Neural progenitor cell (in vitro differentiated cells): Measurements from ENCODE around the gene KRTAP13-3. TPM values are rescaled to one million over a fixed set of nuclear protein-coding genes. Genes with fewer than 3 reads are reported as not detected.
A peak's percentile ranks its signal among the peaks of the same experiment; 100 is the strongest.

Source experiments
- DNase-seq: peaks from one replicate; pipeline ENCODE4 v3.0.0-alpha.2; 2016; ENCODE audit warnings: low spot score
- H2AFZ ChIP-seq: fragments of 200-600 bp; sonication (generic); replicated peaks from 2 replicates; pipeline ENCODE4 v1.6.1; 2016; ENCODE audit warnings: antibody characterized with exemption
- H3F3A ChIP-seq: fragments of 200-600 bp; sonication (generic); 2 replicates; pipeline ENCODE4 v1.6.1; 2016; ENCODE audit warnings: antibody characterized with exemption, low read depth
- H3K27ac ChIP-seq: fragments of 200-600 bp; sonication (generic); 2 replicates; pipeline ENCODE4 v1.5.1; 2016; ENCODE audit warnings: mild to moderate bottlenecking
- H3K27me3 ChIP-seq: fragments of 200-600 bp; sonication (generic); 2 replicates; pipeline ENCODE4 v1.6.1; 2016; ENCODE audit warnings: mild to moderate bottlenecking, moderate library complexity
- H3K36me3 ChIP-seq: fragments of 200-600 bp; sonication (generic); 2 replicates; pipeline ENCODE4 v1.5.1; 2016
- H3K4me1 ChIP-seq: fragments of 200-600 bp; sonication (generic); 2 replicates; pipeline ENCODE4 v1.6.1; 2016; ENCODE audit warnings: mixed run types
- H3K4me2 ChIP-seq: fragments of 200-600 bp; sonication (generic); 2 replicates; pipeline ENCODE4 v1.6.1; 2016
- H3K4me3 ChIP-seq: fragments of 200-600 bp; sonication (generic); 2 replicates; pipeline ENCODE4 v1.5.1; 2016
- H3K79me2 ChIP-seq: fragments of 200-600 bp; sonication (generic); 2 replicates; pipeline ENCODE4 v1.6.1; 2016; ENCODE audit warnings: low read depth
- H3K9ac ChIP-seq: fragments of 200-600 bp; sonication (generic); 2 replicates; pipeline ENCODE4 v1.6.1; 2016
- H3K9me3 ChIP-seq: fragments of 200-600 bp; sonication (generic); 2 replicates; pipeline ENCODE4 v1.5.1; 2016; ENCODE audit warnings: low read depth
- H4K20me1 ChIP-seq: fragments of 200-600 bp; sonication (generic); 2 replicates; pipeline ENCODE4 v1.6.1; 2016; ENCODE audit warnings: low read depth
- H3K27ac Mint-ChIP-seq: 3 replicates; pipeline ENCODE4 v1.8.0; 2021; ENCODE audit warnings: mixed read lengths
- H3K27me3 Mint-ChIP-seq: 2 replicates; pipeline ENCODE4 v1.8.0; 2022; ENCODE audit warnings: low read depth, mild to moderate bottlenecking, inconsistent platforms, moderate library complexity, mixed read lengths; ENCODE audit not compliant: insufficient read depth
- H3K36me3 Mint-ChIP-seq: 3 replicates; pipeline ENCODE4 v1.8.0; 2021; ENCODE audit warnings: mixed read lengths
- H3K4me1 Mint-ChIP-seq: 3 replicates; pipeline ENCODE4 v1.8.0; 2021; ENCODE audit warnings: mixed read lengths
- H3K4me3 Mint-ChIP-seq: 3 replicates; pipeline ENCODE4 v1.8.0; 2021; ENCODE audit warnings: mild to moderate bottlenecking, moderate library complexity, mixed read lengths
- H3K9me3 Mint-ChIP-seq: 3 replicates; pipeline ENCODE4 v1.8.0; 2020; ENCODE audit warnings: mixed read lengths
- EZH2 ChIP-seq: fragments of 200-600 bp; sonication (generic); IDR thresholded peaks from 2 replicates; pipeline ENCODE4 v1.6.1; 2017; ENCODE audit warnings: antibody characterized with exemption, mild to moderate bottlenecking, moderate library complexity
- EZH2phosphoT487 ChIP-seq: fragments of 200-600 bp; sonication (generic); IDR thresholded peaks from 2 replicates; pipeline ENCODE4 v1.6.1; 2017; ENCODE audit warnings: antibody characterized with exemption
- total RNA-seq: library from RNA; depleted of rRNA; stranded (reverse); fragments of >200 nt; gene quantifications from 2 replicates; pipeline ENCODE4 v1.2.3, GENCODE V29; 2015; ENCODE audit warnings: low replicate concordance
- TF ChIP-seq, protein P1 (sequence below): fragments of 200-600 bp; sonication (generic); IDR thresholded peaks from 2 replicates; pipeline ENCODE4 v1.5.1; 2017; ENCODE audit warnings: antibody characterized with exemption, mild to moderate bottlenecking

Gene KRTAP13-3
- total RNA-seq, 1 donor from 2014 or later: not detected

GRCh38 chr21:30415993-30416392 lies 9.7 kb downstream of the KRTAP13-3 start:
- TF ChIP-seq EZH2phosphoT487 (no peak), EZH2 (no peak)
- TF ChIP-seq, protein P1, sequence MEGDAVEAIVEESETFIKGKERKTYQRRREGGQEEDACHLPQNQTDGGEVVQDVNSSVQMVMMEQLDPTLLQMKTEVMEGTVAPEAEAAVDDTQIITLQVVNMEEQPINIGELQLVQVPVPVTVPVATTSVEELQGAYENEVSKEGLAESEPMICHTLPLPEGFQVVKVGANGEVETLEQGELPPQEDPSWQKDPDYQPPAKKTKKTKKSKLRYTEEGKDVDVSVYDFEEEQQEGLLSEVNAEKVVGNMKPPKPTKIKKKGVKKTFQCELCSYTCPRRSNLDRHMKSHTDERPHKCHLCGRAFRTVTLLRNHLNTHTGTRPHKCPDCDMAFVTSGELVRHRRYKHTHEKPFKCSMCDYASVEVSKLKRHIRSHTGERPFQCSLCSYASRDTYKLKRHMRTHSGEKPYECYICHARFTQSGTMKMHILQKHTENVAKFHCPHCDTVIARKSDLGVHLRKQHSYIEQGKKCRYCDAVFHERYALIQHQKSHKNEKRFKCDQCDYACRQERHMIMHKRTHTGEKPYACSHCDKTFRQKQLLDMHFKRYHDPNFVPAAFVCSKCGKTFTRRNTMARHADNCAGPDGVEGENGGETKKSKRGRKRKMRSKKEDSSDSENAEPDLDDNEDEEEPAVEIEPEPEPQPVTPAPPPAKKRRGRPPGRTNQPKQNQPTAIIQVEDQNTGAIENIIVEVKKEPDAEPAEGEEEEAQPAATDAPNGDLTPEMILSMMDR: no peak
- no peak overlapping the region for H3K4me2 ChIP-seq
- H3K36me3 ChIP-seq: no peaks in the 10 kb centered on the region
- no peaks in the 10 kb centered on the region for H3F3A ChIP-seq
- Mint-ChIP-seq H3K9me3 (peaks cover 11% of the 10 kb centered on the region), H3K27ac (no peak overlapping the region), H3K4me1 (no peaks in the 10 kb centered on the region), H3K36me3 (no peaks in the 10 kb centered on the region), H3K27me3 (peaks cover 2% of the 10 kb centered on the region), H3K4me3 (no peak overlapping the region)
- H2AFZ ChIP-seq: no peak overlapping the region
- no peak overlapping the region for H3K9ac ChIP-seq
- no peaks in the 10 kb centered on the region for H4K20me1 ChIP-seq
- H3K79me2 ChIP-seq: no peaks in the 10 kb centered on the region
- no peaks in the 10 kb centered on the region for H3K27me3 ChIP-seq
- H3K4me1 ChIP-seq: no peaks in the 10 kb centered on the region
- no peak for DNase-seq
- H3K4me3 ChIP-seq: no peak overlapping the region
- no peak overlapping the region for H3K27ac ChIP-seq
- no peaks in the 10 kb centered on the region for H3K9me3 ChIP-seq

GRCh38 chr21:30408782-30409494 lies 16.8 kb downstream of the KRTAP13-3 start:
- peak overlapping the region; percentile 64 for H3K4me2 ChIP-seq
- H3K27ac Mint-ChIP-seq: no peak overlapping the region

DNA sequence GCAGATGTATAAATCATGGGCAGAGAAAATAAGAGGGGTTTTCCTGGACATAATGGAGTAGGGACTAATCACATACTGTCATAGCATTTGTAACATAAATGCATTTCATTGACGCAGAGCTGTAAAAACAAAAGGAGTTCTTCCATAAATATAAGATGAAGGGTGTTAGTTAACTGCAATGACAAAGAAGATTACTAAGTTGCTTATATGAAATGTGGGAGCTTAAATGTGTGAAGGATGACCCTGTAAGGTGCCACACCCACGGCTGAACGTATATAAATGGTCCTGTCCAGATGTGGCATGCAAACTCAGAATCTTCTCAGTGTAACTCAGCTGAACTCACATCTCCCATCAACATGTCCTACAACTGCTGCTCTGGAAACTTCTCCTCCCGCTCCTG lies 30.0 kb downstream of the KRTAP13-3 start, which contains the start of gene KRTAP13-1:
TSS of gene KRTAP13-1 (plus strand) at position 301 of the 400 bp plus-strand sequence. CDS start at position 357, 56 bp downstream.
- no peak within 1 kb of the TSS for H3K4me3 Mint-ChIP-seq
- H3K36me3 Mint-ChIP-seq: no peaks in the 10 kb centered on the region
- H3K27ac ChIP-seq: no peak within 1 kb of the TSS
- peaks cover 2% of the 10 kb centered on the region for H3K27me3 Mint-ChIP-seq
- no peaks in the 10 kb centered on the region for H4K20me1 ChIP-seq
- H3K27me3 ChIP-seq: no peaks in the 10 kb centered on the region
- H3K4me1 ChIP-seq: no peaks in the 10 kb centered on the region
- H3K79me2 ChIP-seq: no peaks in the 10 kb centered on the region
- no peak for DNase-seq
- H3K27ac Mint-ChIP-seq: no peak within 1 kb of the TSS
- H3F3A ChIP-seq: no peaks in the 10 kb centered on the region
- no peaks in the 10 kb centered on the region for H3K36me3 ChIP-seq
- H3K9me3 ChIP-seq: no peaks in the 10 kb centered on the region
- no peaks in the 10 kb centered on the region for H3K4me1 Mint-ChIP-seq
- H3K4me3 ChIP-seq: no peak within 1 kb of the TSS
- no peak within 1 kb of the TSS for H2AFZ ChIP-seq
- no peak within 1 kb of the TSS for H3K9ac ChIP-seq
- no peaks in the 10 kb centered on the region for H3K9me3 Mint-ChIP-seq
- TF ChIP-seq EZH2 (no peak), EZH2phosphoT487 (no peak)
- TF ChIP-seq, protein P1: no peak
- H3K4me2 ChIP-seq: no peak within 1 kb of the TSS

More at GRCh38 chr21:30408782-30409494, 16.8 kb downstream of the KRTAP13-3 start:
- no peaks in the 10 kb centered on the region for H3F3A ChIP-seq
- no peaks in the 10 kb centered on the region for H3K27me3 ChIP-seq
- peak overlapping the region; percentile 98 for H2AFZ ChIP-seq
- no peaks in the 10 kb centered on the region for H3K27me3 Mint-ChIP-seq
- H3K4me3 ChIP-seq: no peak overlapping the region
- no peaks in the 10 kb centered on the region for H3K79me2 ChIP-seq
- peaks cover 4% of the 10 kb centered on the region for H3K36me3 Mint-ChIP-seq
- H3K9me3 ChIP-seq: no peaks in the 10 kb centered on the region
- peaks cover 23% of the 10 kb centered on the region for H3K9me3 Mint-ChIP-seq
- no peaks in the 10 kb centered on the region for H3K36me3 ChIP-seq
- H4K20me1 ChIP-seq: no peaks in the 10 kb centered on the region
- peak; percentile 89 for DNase-seq
- TF ChIP-seq, protein P1: peak; percentile 67
- TF ChIP-seq EZH2: no peak
- TF ChIP-seq EZH2phosphoT487: no peak
- H3K4me1 Mint-ChIP-seq: no peaks in the 10 kb centered on the region
- H3K9ac ChIP-seq: no peak overlapping the region
- no peak overlapping the region for H3K4me3 Mint-ChIP-seq
- no peaks in the 10 kb centered on the region for H3K4me1 ChIP-seq
- H3K27ac ChIP-seq: no peak overlapping the region
